Activated CD8-positive, alpha-beta memory T cell treated with anti-CD3 and anti-CD28 coated beads, Interleukin-2, amount 50 U/mL, for 4 hours (primary cell): Measurements from ENCODE around the gene HRH4.

Experiments
- DNase-seq: peaks from one replicate; pipeline ENCODE4 v3.0.0-alpha.2; 2020

The HRH4 gene

GRCh38 chr18:24470022-24470618, 9.7 kb downstream of the HRH4 start:
- no peak for DNase-seq

- no peak for DNase-seq
Measured at GRCh38 chr18:24470805-24471204, 10.4 kb downstream of the HRH4 start.

GRCh38 chr18:24472591-24472990, 12.2 kb downstream of the HRH4 start:
- no peak for DNase-seq

GRCh38 chr18:24474406-24474805, 14.0 kb downstream of the HRH4 start:
- DNase-seq: no peak

- no peak for DNase-seq
Measured at GRCh38 chr18:24475926-24476589, 15.6 kb downstream of the HRH4 start.

GRCh38 chr18:24479371-24479770, 18.9 kb downstream of the HRH4 start:
- DNase-seq: no peak

GRCh38 chr18:24482821-24483220, 22.4 kb downstream of the HRH4 start:
- DNase-seq: no peak

- no peak for DNase-seq
Measured at GRCh38 chr18:24485681-24486080, 25.2 kb downstream of the HRH4 start.

- DNase-seq: no peak
Measured at GRCh38 chr18:24486684-24487083, 26.2 kb downstream of the HRH4 start.

GRCh38 chr18:24488824-24489493, 28.5 kb downstream of the HRH4 start:
- DNase-seq: no peak

GRCh38 chr18:24490539-24490938, 30.1 kb downstream of the HRH4 start:
- no peak for DNase-seq

- DNase-seq: no peak
Measured at GRCh38 chr18:24491927-24492834, 31.7 kb downstream of the HRH4 start.

GRCh38 chr18:24494586-24494985, 34.1 kb downstream of the HRH4 start:
- no peak for DNase-seq

- no peak for DNase-seq
Measured at GRCh38 chr18:24497031-24497754, 36.8 kb downstream of the HRH4 start.

- no peak for DNase-seq
Measured at GRCh38 chr18:24499814-24500213, 39.4 kb downstream of the HRH4 start.

GRCh38 chr18:24500217-24500616, 39.8 kb downstream of the HRH4 start:
- no peak for DNase-seq

GRCh38 chr18:24500766-24501165, 40.3 kb downstream of the HRH4 start:
- no peak for DNase-seq

- no peak for DNase-seq
Measured at GRCh38 chr18:24502667-24503523, 42.5 kb downstream of the HRH4 start.

- no peak for DNase-seq
Measured at GRCh38 chr18:24504401-24504800, 44.0 kb downstream of the HRH4 start.

- DNase-seq: no peak
Measured at GRCh38 chr18:24506175-24506574, 45.7 kb downstream of the HRH4 start.

- no peak for DNase-seq
Measured at GRCh38 chr18:24509435-24509834, 49.0 kb downstream of the HRH4 start.

- DNase-seq: no peak
Measured at GRCh38 chr18:24514439-24514838, 54.0 kb downstream of the HRH4 start.
